SU-DHL-6 (cell line): ENCODE measurements around the gene GPN3.

Experiments
- CTCF ChIP-seq: fragments of 200-600 bp; sonication (generic); IDR thresholded peaks from one replicate; pipeline ENCODE4 v1.5.1; 2017; ENCODE audit warnings: antibody characterized with exemption, mild to moderate bottlenecking, low read length, moderate library complexity; ENCODE audit not compliant: insufficient read depth, poor library complexity, severe bottlenecking
- EZH2phosphoT487 ChIP-seq: fragments of 200-600 bp; sonication (generic), shearing (Covaris generic); conservative IDR thresholded peaks from 2 replicates; pipeline ENCODE4 v1.6.1; 2018; ENCODE audit warnings: mild to moderate bottlenecking, antibody characterized with exemption, low read length, moderate library complexity, mixed read lengths

GRCh38 chr12:110516995-110517394 lies 48.9 kb upstream of the GPN3 start:
- TF ChIP-seq CTCF = no peak
- no peak for TF ChIP-seq EZH2phosphoT487
